GM18909 (cell line): ENCODE measurements around the gene PRSS22.
A peak's percentile ranks its signal among the peaks of the same experiment; 100 is the strongest.
"Not testable (repeated sequence)": the region's sequence is repeated elsewhere in the genome, so short reads cannot be mapped to it uniquely, and the experiment has no call there.

Experiments
- ATAC-seq: cut with Tn5 transposase; IDR thresholded peaks from one replicate; pipeline ENCODE4 v1.9.1; 2021; ENCODE audit warnings: mild to moderate bottlenecking; ENCODE audit not compliant: unreplicated experiment, poor library complexity

The PRSS22 gene

GRCh38 chr16:2857451-2858244 is at the start of gene PRSS22:
TSS of gene PRSS22 (minus strand) at chr16:2858170. CDS start at chr16:2858104, 66 bp downstream.
- no peak for ATAC-seq

- not testable (repeated sequence) for ATAC-seq
Measured at GRCh38 chr16:2907084-2907753, 49.2 kb upstream of the PRSS22 start.

- ATAC-seq = no peak
Measured at GRCh38 chr16:2905988-2906387, 48.0 kb upstream of the PRSS22 start.

GRCh38 chr16:2905241-2905987 is 47.4 kb upstream of the PRSS22 start:
- ATAC-seq = peak; percentile 74

- no peak for ATAC-seq
Measured at GRCh38 chr16:2904922-2905240, 46.9 kb upstream of the PRSS22 start.

- peak; percentile 44 for ATAC-seq
Measured at GRCh38 chr16:2904100-2904921, 46.3 kb upstream of the PRSS22 start.

GRCh38 chr16:2902337-2903130 is 44.6 kb upstream of the PRSS22 start:
- no peak for ATAC-seq

- ATAC-seq = no peak
Measured at GRCh38 chr16:2900526-2901075, 42.6 kb upstream of the PRSS22 start.

GRCh38 chr16:2899564-2900072 is 41.6 kb upstream of the PRSS22 start:
- ATAC-seq = no peak

GRCh38 chr16:2898831-2899563 is 41.0 kb upstream of the PRSS22 start:
- no peak for ATAC-seq

- peak; percentile 45 for ATAC-seq
Measured at GRCh38 chr16:2897110-2897509, 39.1 kb upstream of the PRSS22 start.

- no peak for ATAC-seq
Measured at GRCh38 chr16:2896480-2897010, 38.6 kb upstream of the PRSS22 start.

GRCh38 chr16:2895813-2896212 is 37.8 kb upstream of the PRSS22 start:
- no peak for ATAC-seq

- no peak for ATAC-seq
Measured at GRCh38 chr16:2894231-2894630, 36.3 kb upstream of the PRSS22 start.

GRCh38 chr16:2884041-2884451 is 26.1 kb upstream of the PRSS22 start:
- ATAC-seq = no peak

- ATAC-seq = no peak
Measured at GRCh38 chr16:2883458-2883908, 25.5 kb upstream of the PRSS22 start.

- peak; percentile 91 for ATAC-seq
Measured at GRCh38 chr16:2882650-2883457, 24.9 kb upstream of the PRSS22 start, which contains the start of gene FLYWCH2. TSS of gene FLYWCH2 (plus strand) at chr16:2883215. CDS start at chr16:2896450, 13,235 bp downstream.
